Esophagus (tissue), 2 donors: ENCODE results near the gene PPP1R7. TPM values are rescaled to one million over a fixed set of nuclear protein-coding genes. Genes with fewer than 3 reads are reported as not detected.

Experiments used
- H3K27ac ChIP-seq, 2 donors: one replicate each; pipeline ENCODE4 v1.5.1; 2013; ENCODE audit warnings: low read depth in 2 of 2, mild to moderate bottlenecking in 2 of 2, inconsistent platforms in 1 of 2, low read length in 1 of 2, moderate library complexity in 1 of 2
- H3K27me3 ChIP-seq, 2 donors: one replicate each; pipeline ENCODE4 v1.6.1; 2013; ENCODE audit warnings: low read length in 2 of 2, control low read depth in 1 of 2, mild to moderate bottlenecking in 1 of 2; ENCODE audit not compliant: insufficient read depth in 2 of 2, control insufficient read depth in 1 of 2
- H3K36me3 ChIP-seq, 2 donors: one replicate each; pipeline ENCODE4 v1.6.1; 2013; ENCODE audit warnings: low read length in 1 of 2; ENCODE audit not compliant: control insufficient read depth in 2 of 2, insufficient read depth in 2 of 2
- H3K4me1 ChIP-seq, 2 donors: one replicate each; pipeline ENCODE4 v1.6.1; 2013; ENCODE audit warnings: low read length in 1 of 2; ENCODE audit not compliant: control insufficient read depth in 2 of 2, insufficient read depth in 2 of 2
- H3K4me3 ChIP-seq, 2 donors: one replicate each; pipeline ENCODE4 v1.5.1; 2013; ENCODE audit warnings: low read length in 2 of 2, mild to moderate bottlenecking in 2 of 2, low read depth in 1 of 2, moderate library complexity in 1 of 2
- H3K9me3 ChIP-seq, 2 donors: one replicate each; pipeline ENCODE4 v1.6.1; 2013; ENCODE audit warnings: mild to moderate bottlenecking in 2 of 2, low read depth in 1 of 2, low read length in 1 of 2, moderate library complexity in 1 of 2; ENCODE audit not compliant: control insufficient read depth in 2 of 2, insufficient read depth in 1 of 2
- WGBS, 2 donors: extraction: QIAGEN DNeasy Blood & Tissue Kit; methylation state at CpG; one replicate each; pipeline ENCODE4 v1.1.7; 2013; 5-methylcytosine and 5-hydroxymethylcytosine counted together
- polyA plus RNA-seq, 2 donors: library from polyadenylated mRNA; stranded (reverse); fragments of 200-250 nt; gene quantifications; one replicate each; pipeline ENCODE4 v1.2.3, GENCODE V29; 2013
- donor health status: healthy with polysubstance abuse.
- donor health status: Bipolar disorder and iron deficiency.

Gene PPP1R7
- polyA plus RNA-seq, 2 donors, result 74.3 to 78.2 TPM

GRCh38 chr2:241223211-241224017, 73.1 kb downstream of the PPP1R7 start:
- no peaks in the 10 kb centered on the region for H3K27me3 ChIP-seq
- WGBS, 2 donors, result 50 to 54% methylated on average over 23 of the region's 23 CpGs
- H3K4me1 ChIP-seq, result peaks cover 0 to 2% of the 10 kb centered on the region in 2 donors
- H3K4me3 ChIP-seq, result no peak overlapping the region
- H3K27ac ChIP-seq, result no peak overlapping the region
- peaks cover 10 to 28% of the 10 kb centered on the region in 2 donors for H3K36me3 ChIP-seq
- H3K9me3 ChIP-seq, result no peaks in the 10 kb centered on the region

- no peak overlapping the region for H3K27ac ChIP-seq
- H3K27me3 ChIP-seq, result no peaks in the 10 kb centered on the region
- H3K9me3 ChIP-seq, result no peaks in the 10 kb centered on the region
- H3K4me1 ChIP-seq, result peaks cover 0 to 2% of the 10 kb centered on the region in 2 donors
- H3K4me3 ChIP-seq, result no peak overlapping the region
- H3K36me3 ChIP-seq, result peaks cover 10 to 37% of the 10 kb centered on the region in 2 donors
- WGBS, 2 donors, result 38 to 40% methylated on average over 26 of the region's 26 CpGs
These were observed 74.0 kb downstream of the PPP1R7 start for GRCh38 chr2:241224018-241224850.

- Histone ChIP-seq H3K4me3 (no peak overlapping the region), H3K36me3 (peaks cover 16 to 43% of the 10 kb centered on the region in 2 donors), H3K4me1 (peaks cover 0 to 2% of the 10 kb centered on the region in 2 donors), H3K27me3 (no peaks in the 10 kb centered on the region), H3K9me3 (no peaks in the 10 kb centered on the region), H3K27ac (no peak overlapping the region)
- WGBS, 2 donors, result 79 to 80% methylated on average over 8 of the region's 8 CpGs
These were observed 74.7 kb downstream of the PPP1R7 start for GRCh38 chr2:241224851-241225438.

DNA sequence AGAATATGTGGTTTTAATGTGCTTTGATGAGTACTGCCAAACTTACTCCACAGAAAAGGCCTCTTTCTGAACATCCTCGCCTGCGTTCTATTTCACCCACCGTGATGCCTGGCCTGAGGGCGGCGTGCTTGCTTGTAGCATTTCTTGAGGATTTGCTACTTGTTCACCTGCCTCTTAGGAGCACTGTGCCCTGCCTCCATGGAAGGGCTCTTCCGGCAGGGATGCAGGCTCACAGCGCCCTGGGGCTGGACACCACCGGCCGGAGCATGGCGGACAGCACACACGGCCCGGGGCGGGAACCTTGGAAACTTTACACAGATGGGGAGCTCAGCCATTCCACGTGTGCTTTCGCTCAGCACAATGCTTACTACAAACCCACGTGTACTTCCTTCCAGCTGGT, 75.3 kb downstream of the PPP1R7 start:
- Histone ChIP-seq H3K9me3 (no peaks in the 10 kb centered on the region), H3K27ac (no peak overlapping the region), H3K36me3 (peaks cover 22 to 48% of the 10 kb centered on the region in 2 donors), H3K4me3 (no peak overlapping the region), H3K4me1 (peaks cover 0 to 2% of the 10 kb centered on the region in 2 donors), H3K27me3 (no peaks in the 10 kb centered on the region)
- WGBS, 2 donors, result 86 to 90% methylated on average over 16 of the region's 16 CpGs

- H3K27ac ChIP-seq, result no peak overlapping the region
- H3K4me1 ChIP-seq, result peaks cover 0 to 2% of the 10 kb centered on the region in 2 donors
- no peaks in the 10 kb centered on the region for H3K27me3 ChIP-seq
- no peaks in the 10 kb centered on the region for H3K9me3 ChIP-seq
- H3K4me3 ChIP-seq, result no peak overlapping the region
- peaks cover 23 to 51% of the 10 kb centered on the region in 2 donors for H3K36me3 ChIP-seq
- WGBS, 2 donors, result 92 to 93% methylated on average over 16 of the region's 16 CpGs
These were observed 75.7 kb downstream of the PPP1R7 start for GRCh38 chr2:241225983-241226382.

GRCh38 chr2:241226723-241227572, 76.7 kb downstream of the PPP1R7 start:
- no peak overlapping the region for H3K4me3 ChIP-seq
- H3K27ac ChIP-seq, result no peak overlapping the region
- peaks cover 23 to 58% of the 10 kb centered on the region in 2 donors for H3K36me3 ChIP-seq
- 81 to 82% methylated on average over 19 of the region's 19 CpGs for WGBS, 2 donors
- H3K4me1 ChIP-seq, result peaks cover 0 to 2% of the 10 kb centered on the region in 2 donors
- H3K9me3 ChIP-seq, result no peaks in the 10 kb centered on the region
- no peaks in the 10 kb centered on the region for H3K27me3 ChIP-seq

- no peak overlapping the region for H3K4me3 ChIP-seq
- peaks cover 23 to 59% of the 10 kb centered on the region in 2 donors for H3K36me3 ChIP-seq
- 83 to 88% methylated on average over 8 of the region's 8 CpGs for WGBS, 2 donors
- H3K27ac ChIP-seq, result no peak overlapping the region
- H3K9me3 ChIP-seq, result no peaks in the 10 kb centered on the region
- H3K27me3 ChIP-seq, result no peaks in the 10 kb centered on the region
- H3K4me1 ChIP-seq, result peaks cover 0 to 2% of the 10 kb centered on the region in 2 donors
These were observed 77.3 kb downstream of the PPP1R7 start for GRCh38 chr2:241227594-241227993.

- WGBS, 2 donors, result 90 to 93% methylated on average over 26 of the region's 26 CpGs
- Histone ChIP-seq H3K27me3 (no peaks in the 10 kb centered on the region), H3K27ac (no peak overlapping the region), H3K4me1 (peaks cover 0 to 4% of the 10 kb centered on the region in 2 donors), H3K36me3 (peaks cover 23 to 65% of the 10 kb centered on the region in 2 donors), H3K9me3 (no peaks in the 10 kb centered on the region), H3K4me3 (no peak overlapping the region)
These were observed 78.0 kb downstream of the PPP1R7 start for GRCh38 chr2:241228081-241228859.
